ENCODE data around the gene ARX.

The ARX gene

GRCh38 chrX:25005382-25006185 lies 10.2 kb downstream of the ARX start:
- H3K4me3 ChIP-seq (ENCODE audit: low read length): no peak overlapping the region
- TF ChIP-seq, protein P1, sequence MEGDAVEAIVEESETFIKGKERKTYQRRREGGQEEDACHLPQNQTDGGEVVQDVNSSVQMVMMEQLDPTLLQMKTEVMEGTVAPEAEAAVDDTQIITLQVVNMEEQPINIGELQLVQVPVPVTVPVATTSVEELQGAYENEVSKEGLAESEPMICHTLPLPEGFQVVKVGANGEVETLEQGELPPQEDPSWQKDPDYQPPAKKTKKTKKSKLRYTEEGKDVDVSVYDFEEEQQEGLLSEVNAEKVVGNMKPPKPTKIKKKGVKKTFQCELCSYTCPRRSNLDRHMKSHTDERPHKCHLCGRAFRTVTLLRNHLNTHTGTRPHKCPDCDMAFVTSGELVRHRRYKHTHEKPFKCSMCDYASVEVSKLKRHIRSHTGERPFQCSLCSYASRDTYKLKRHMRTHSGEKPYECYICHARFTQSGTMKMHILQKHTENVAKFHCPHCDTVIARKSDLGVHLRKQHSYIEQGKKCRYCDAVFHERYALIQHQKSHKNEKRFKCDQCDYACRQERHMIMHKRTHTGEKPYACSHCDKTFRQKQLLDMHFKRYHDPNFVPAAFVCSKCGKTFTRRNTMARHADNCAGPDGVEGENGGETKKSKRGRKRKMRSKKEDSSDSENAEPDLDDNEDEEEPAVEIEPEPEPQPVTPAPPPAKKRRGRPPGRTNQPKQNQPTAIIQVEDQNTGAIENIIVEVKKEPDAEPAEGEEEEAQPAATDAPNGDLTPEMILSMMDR (conservative IDR thresholded peaks at IDR 0.05; ENCODE audit: low read depth, low read length): no peak
- no peak for DNase-seq (ENCODE audit: low read depth)

GRCh38 chrX:25005034-25005381 lies 10.8 kb downstream of the ARX start:
- TF ChIP-seq, protein P1 (conservative IDR thresholded peaks at IDR 0.05; ENCODE audit: low read depth, low read length): no peak
- no peak overlapping the region for H3K4me3 ChIP-seq (ENCODE audit: low read length)

GRCh38 chrX:25004485-25005032 lies 11.2 kb downstream of the ARX start:
- TF ChIP-seq, protein P1 (conservative IDR thresholded peaks at IDR 0.05; ENCODE audit: low read depth, low read length): no peak
- DNase-seq (ENCODE audit: low read depth): no peak
- no peak overlapping the region for H3K4me3 ChIP-seq (ENCODE audit: low read length)

More at GRCh38 chrX:25005034-25005381, 10.8 kb downstream of the ARX start:
- DNase-seq (ENCODE audit: low read depth): no peak

GRCh38 chrX:25004040-25004439 lies 11.7 kb downstream of the ARX start:
- DNase-seq (ENCODE audit: low read depth): no peak
- no peak overlapping the region for H3K4me3 ChIP-seq (ENCODE audit: low read length)
- TF ChIP-seq, protein P1 (conservative IDR thresholded peaks at IDR 0.05; ENCODE audit: low read depth, low read length): no peak

- TF ChIP-seq, protein P1 (conservative IDR thresholded peaks at IDR 0.05; ENCODE audit: low read depth, low read length): no peak
- H3K4me3 ChIP-seq (ENCODE audit: low read length): no peak overlapping the region
- DNase-seq (ENCODE audit: low read depth): no peak
Observed at GRCh38 chrX:25003066-25003849, 12.5 kb downstream of the ARX start.

DNA sequence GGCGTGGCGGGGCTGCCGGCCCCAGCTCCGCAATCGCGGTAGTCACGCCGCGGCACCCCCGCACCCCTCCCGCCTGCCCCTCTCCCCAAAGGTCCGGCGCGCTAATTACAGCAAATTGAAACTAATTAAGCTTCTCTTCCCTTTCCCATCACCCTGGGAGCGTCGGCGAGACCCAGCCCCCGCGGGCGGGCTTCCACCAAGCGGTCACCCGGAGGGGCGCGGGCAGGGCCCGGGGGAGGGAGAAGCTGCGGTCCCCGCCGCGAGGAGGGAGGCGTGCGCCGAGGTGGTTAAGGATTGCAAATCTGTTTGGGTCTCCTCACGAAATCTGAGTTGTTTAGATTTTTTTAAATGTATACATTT lies 13.1 kb downstream of the ARX start:
- no peak for DNase-seq (ENCODE audit: low read depth)
- TF ChIP-seq, protein P1 (conservative IDR thresholded peaks at IDR 0.05; ENCODE audit: low read depth, low read length): no peak
- H3K4me3 ChIP-seq (ENCODE audit: low read length): no peak overlapping the region
